Smooth muscle cell (in vitro differentiated cells): ENCODE results near the gene CYTH1. TPM values are rescaled to one million over a fixed set of nuclear protein-coding genes. Genes with fewer than 3 reads are reported as not detected.
A peak's percentile ranks its signal among the peaks of the same experiment; 100 is the strongest.

Experiments used
- DNase-seq: peaks from one replicate; lab custom pipeline; 2025; ENCODE audit not compliant: unreplicated experiment; lab: John Stamatoyannopoulos, UW
- H2AFZ ChIP-seq: fragments of 200-600 bp; sonication (generic); 2 replicates; pipeline ENCODE4 v1.6.0; 2016; ENCODE audit warnings: antibody characterized with exemption, low read depth, mild to moderate bottlenecking
- H3F3A ChIP-seq: fragments of 200-600 bp; sonication (generic); 2 replicates; pipeline ENCODE4 v1.6.0; 2017; ENCODE audit warnings: antibody characterized with exemption, low read depth
- H3K27ac ChIP-seq: fragments of 200-600 bp; sonication (generic); 2 replicates; pipeline ENCODE4 v1.5.1; 2016; ENCODE audit warnings: low read depth, mild to moderate bottlenecking
- H3K27me3 ChIP-seq: fragments of 200-600 bp; sonication (generic); 2 replicates; pipeline ENCODE4 v1.6.1; 2016; ENCODE audit warnings: low read depth, mild to moderate bottlenecking
- H3K36me3 ChIP-seq: fragments of 200-600 bp; sonication (generic); 2 replicates; pipeline ENCODE4 v1.5.1; 2016; ENCODE audit warnings: low read depth
- H3K4me1 ChIP-seq: fragments of 200-600 bp; sonication (generic); 2 replicates; pipeline ENCODE4 v1.5.1; 2016; ENCODE audit warnings: low read depth
- H3K4me2 ChIP-seq: fragments of 200-600 bp; sonication (generic); 2 replicates; pipeline ENCODE4 v1.6.0; 2016; ENCODE audit warnings: mild to moderate bottlenecking
- H3K4me3 ChIP-seq: fragments of 200-600 bp; sonication (generic); 2 replicates; pipeline ENCODE4 v1.5.1; 2016; ENCODE audit warnings: mild to moderate bottlenecking
- H3K79me2 ChIP-seq: fragments of 200-600 bp; sonication (generic); 2 replicates; pipeline ENCODE4 v1.6.0; 2016; ENCODE audit warnings: low read depth, mild to moderate bottlenecking
- H3K9ac ChIP-seq: fragments of 200-600 bp; sonication (generic); 2 replicates; pipeline ENCODE4 v1.6.0; 2016; ENCODE audit warnings: low read depth
- H3K9me3 ChIP-seq: fragments of 200-600 bp; sonication (generic); replicated peaks from 2 replicates; pipeline ENCODE4 v1.5.1; 2016; ENCODE audit warnings: low read depth
- H4K20me1 ChIP-seq: fragments of 200-600 bp; sonication (generic); 2 replicates; pipeline ENCODE4 v1.6.0; 2016; ENCODE audit warnings: low read depth
- WGBS: methylation state at CpG from one replicate; pipeline ENCODE4 v1.1.7; 2016; ENCODE audit warnings: low lambda C conversion rate; 5-methylcytosine and 5-hydroxymethylcytosine counted together
- polyA plus RNA-seq: library from polyadenylated mRNA; unstranded; fragments of >200 nt; fragmentation: Nextera tagmentation; extraction: Ambion mirVana; gene quantifications from 2 replicates; pipeline ENCODE4 v1.2.1, GENCODE V29; 2016
- total RNA-seq: library from RNA; depleted of rRNA; stranded (reverse); fragments of >200 nt; gene quantifications from 2 replicates; pipeline ENCODE4 v1.2.3, GENCODE V29; 2014
- TF ChIP-seq, protein P1 (sequence below): fragments of 200-600 bp; sonication (generic); IDR thresholded peaks from 2 replicates; pipeline ENCODE4 v1.5.1; 2017; ENCODE audit warnings: borderline replicate concordance, mild to moderate bottlenecking, antibody characterized with exemption; ENCODE audit not compliant: insufficient read depth, poor library complexity, severe bottlenecking

The CYTH1 gene
- total and polyA plus RNA-seq, 2 experiments from 2014 or later = 14.1 to 19.3 TPM

- Histone ChIP-seq H3K4me3 (no peak overlapping the region), H3K9ac (no peak overlapping the region), H3K79me2 (no peaks in the 10 kb centered on the region), H3K36me3 (no peaks in the 10 kb centered on the region), H3K9me3 (no peaks in the 10 kb centered on the region), H2AFZ (no peak overlapping the region), H3K27ac (no peak overlapping the region), H3K4me2 (no peak overlapping the region), H3K27me3 (no peaks in the 10 kb centered on the region), H4K20me1 (peaks cover 11% of the 10 kb centered on the region), H3F3A (no peaks in the 10 kb centered on the region), H3K4me1 (no peaks in the 10 kb centered on the region)
- 95% methylated on average over 17 of the region's 18 CpGs for WGBS
- TF ChIP-seq, protein P1, sequence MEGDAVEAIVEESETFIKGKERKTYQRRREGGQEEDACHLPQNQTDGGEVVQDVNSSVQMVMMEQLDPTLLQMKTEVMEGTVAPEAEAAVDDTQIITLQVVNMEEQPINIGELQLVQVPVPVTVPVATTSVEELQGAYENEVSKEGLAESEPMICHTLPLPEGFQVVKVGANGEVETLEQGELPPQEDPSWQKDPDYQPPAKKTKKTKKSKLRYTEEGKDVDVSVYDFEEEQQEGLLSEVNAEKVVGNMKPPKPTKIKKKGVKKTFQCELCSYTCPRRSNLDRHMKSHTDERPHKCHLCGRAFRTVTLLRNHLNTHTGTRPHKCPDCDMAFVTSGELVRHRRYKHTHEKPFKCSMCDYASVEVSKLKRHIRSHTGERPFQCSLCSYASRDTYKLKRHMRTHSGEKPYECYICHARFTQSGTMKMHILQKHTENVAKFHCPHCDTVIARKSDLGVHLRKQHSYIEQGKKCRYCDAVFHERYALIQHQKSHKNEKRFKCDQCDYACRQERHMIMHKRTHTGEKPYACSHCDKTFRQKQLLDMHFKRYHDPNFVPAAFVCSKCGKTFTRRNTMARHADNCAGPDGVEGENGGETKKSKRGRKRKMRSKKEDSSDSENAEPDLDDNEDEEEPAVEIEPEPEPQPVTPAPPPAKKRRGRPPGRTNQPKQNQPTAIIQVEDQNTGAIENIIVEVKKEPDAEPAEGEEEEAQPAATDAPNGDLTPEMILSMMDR = no peak
- no peak for DNase-seq
Measured at GRCh38 chr17:78800132-78800931, 18.3 kb upstream of the CYTH1 start.

DNA sequence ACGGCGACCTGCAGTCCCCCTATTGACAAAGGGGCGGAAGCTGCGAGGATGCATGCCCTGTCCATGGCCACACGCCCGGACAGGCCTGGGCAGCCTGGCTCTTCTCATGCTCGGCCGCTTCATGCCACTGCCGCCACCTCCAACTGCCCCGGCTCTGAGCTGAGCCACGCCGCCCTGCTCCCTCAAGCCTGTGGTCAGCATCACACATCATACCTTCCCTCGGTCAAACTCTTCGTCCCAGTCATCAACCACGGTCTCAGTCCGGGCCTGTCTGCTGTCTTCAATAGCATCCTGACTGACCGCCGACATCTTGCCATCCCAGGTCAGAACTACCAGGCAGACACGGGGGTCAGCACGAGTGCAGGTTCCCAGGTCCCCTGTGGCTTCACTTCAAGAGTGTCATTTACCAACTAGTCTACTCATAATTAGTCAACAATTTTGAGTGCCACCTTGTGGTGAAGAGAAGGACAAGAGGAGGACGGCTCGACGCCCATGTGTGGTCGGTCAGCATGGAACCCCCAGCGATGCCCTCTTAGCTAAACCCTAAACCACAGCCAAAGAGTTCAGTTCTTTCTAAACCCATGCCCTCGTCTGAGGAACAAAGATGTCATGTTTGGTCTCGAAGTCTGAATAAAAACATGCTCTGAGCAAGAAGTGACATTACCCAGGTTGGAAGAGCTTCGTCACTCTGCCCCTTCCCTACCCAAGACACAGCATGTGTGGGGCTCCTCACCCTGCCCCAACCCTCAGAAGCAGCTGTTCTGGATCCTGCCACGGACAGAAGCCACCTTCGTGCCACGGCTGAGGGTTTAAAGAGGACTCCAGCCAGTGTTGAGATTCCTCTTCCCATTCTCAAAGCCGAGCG, 16.9 kb upstream of the CYTH1 start:
- Histone ChIP-seq H3K27ac (no peak overlapping the region), H3K4me2 (no peak overlapping the region), H3K9ac (no peak overlapping the region), H4K20me1 (peaks cover 11% of the 10 kb centered on the region), H3K4me1 (no peaks in the 10 kb centered on the region), H2AFZ (no peak overlapping the region), H3F3A (no peaks in the 10 kb centered on the region), H3K27me3 (no peaks in the 10 kb centered on the region), H3K9me3 (no peaks in the 10 kb centered on the region), H3K4me3 (no peak overlapping the region), H3K36me3 (no peaks in the 10 kb centered on the region), H3K79me2 (no peaks in the 10 kb centered on the region)
- DNase-seq = no peak
- TF ChIP-seq, protein P1 = peak; percentile 31
- 92% methylated on average over 31 of the region's 33 CpGs for WGBS

- TF ChIP-seq, protein P1 = no peak
- Histone ChIP-seq H3K36me3 (no peaks in the 10 kb centered on the region), H3K79me2 (no peaks in the 10 kb centered on the region), H3K27ac (no peak overlapping the region), H2AFZ (no peak overlapping the region), H3K9ac (no peak overlapping the region), H3K27me3 (no peaks in the 10 kb centered on the region), H3K4me2 (no peak overlapping the region), H3K4me3 (no peak overlapping the region), H4K20me1 (peaks cover 11% of the 10 kb centered on the region), H3F3A (no peaks in the 10 kb centered on the region), H3K9me3 (no peaks in the 10 kb centered on the region), H3K4me1 (no peaks in the 10 kb centered on the region)
- no peak for DNase-seq
- WGBS = 98% methylated on average over 28 of the region's 28 CpGs
Measured at GRCh38 chr17:78797691-78798585, 15.9 kb upstream of the CYTH1 start.
